ENCODE measurements around the gene PLEKHM3.
A peak's percentile ranks its signal among the peaks of the same experiment; 100 is the strongest.

- TF ChIP-seq EP300 (IDR thresholded peaks at IDR 0.05; ENCODE audit: borderline replicate concordance), result peak; percentile 17; the same call in 1 of the 2 replicates
- TF ChIP-seq NFIC (IDR thresholded peaks at IDR 0.05), result no peak
- TF ChIP-seq YY1 (IDR thresholded peaks at IDR 0.05; ENCODE audit: low read depth), result no peak
- 0 out of 2 replicates have a peak, but pooled peaks have one; percentile 31 for TF ChIP-seq MAX (IDR thresholded peaks at IDR 0.05)
- no peak for TF ChIP-seq RAD21 (IDR thresholded peaks at IDR 0.05; ENCODE audit: low read depth)
- TF ChIP-seq CREB1 (IDR thresholded peaks at IDR 0.05; ENCODE audit: low read depth), result no peak
- no peak for TF ChIP-seq FOXM1 (IDR thresholded peaks at IDR 0.05; ENCODE audit: borderline replicate concordance, low read depth)
- no peak for TF ChIP-seq TCF12 (IDR thresholded peaks at IDR 0.05; ENCODE audit: low read depth)
- TF ChIP-seq REST (IDR thresholded peaks at IDR 0.05; ENCODE audit: low read depth), result no peak
- TF ChIP-seq CEBPB (IDR thresholded peaks at IDR 0.05), result no peak
Observed at GRCh38 chr2:207805566-207806226, 219.6 kb downstream of the PLEKHM3 start.
